CD1c-positive myeloid dendritic cell (primary cell): Measurements from ENCODE around the gene TNFAIP8L3.
"Not testable (repeated sequence)": the region's sequence is repeated elsewhere in the genome, so short reads cannot be mapped to it uniquely, and the experiment has no call there.

Experiments used
- DNase-seq: peaks from one replicate; pipeline ENCODE4 v3.0.0-alpha.2; 2016; ENCODE audit errors: extremely low spot score

The TNFAIP8L3 gene

DNA sequence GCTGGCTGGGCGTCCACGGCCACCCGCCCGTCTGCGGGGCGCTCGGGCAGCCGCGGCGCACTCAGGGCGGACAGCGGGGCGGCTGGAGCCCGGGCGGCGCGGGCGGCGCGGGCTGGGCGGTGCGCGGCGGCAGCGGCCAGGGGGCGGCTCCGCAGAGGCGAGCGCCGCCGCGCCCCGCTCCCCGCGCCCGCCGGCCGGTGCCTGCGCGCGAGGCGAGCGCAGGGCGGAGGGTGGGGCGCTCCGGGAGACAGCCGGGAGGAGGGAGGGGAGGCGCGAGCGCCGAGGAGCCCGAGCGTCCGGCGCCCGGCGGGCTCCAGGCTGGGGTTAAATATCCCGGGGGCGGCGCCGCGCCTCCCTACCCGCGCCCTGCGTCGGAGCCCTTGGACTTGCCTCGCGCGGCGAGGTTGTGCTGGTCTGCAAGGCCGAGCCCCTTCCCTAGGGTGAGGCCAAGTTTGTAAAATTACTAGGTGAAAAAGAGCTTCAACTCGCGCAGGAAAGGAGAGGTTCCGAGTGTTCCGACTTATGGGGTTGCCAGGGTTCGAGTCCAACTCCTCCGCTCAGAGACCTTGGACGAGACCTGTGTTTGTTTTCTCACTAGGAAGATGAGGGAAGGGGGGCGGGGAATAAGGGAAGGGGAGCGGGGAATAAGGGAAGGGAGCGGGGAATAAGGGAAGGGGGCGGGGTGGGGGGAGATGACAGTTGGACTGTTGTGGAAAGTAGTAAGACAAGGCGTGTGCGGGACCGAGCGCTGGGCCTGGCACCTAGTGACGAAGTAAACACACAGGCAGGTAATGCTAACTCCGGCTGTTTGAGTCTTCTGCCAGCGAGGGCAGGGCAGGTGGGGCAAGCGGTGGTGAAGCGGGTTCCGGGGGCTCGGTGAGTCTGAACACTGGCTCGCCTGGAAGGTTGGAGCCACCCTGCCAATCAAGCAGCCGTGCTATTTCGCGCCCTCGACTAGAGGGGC lies at the start of gene TNFAIP8L3:
TSS of gene TNFAIP8L3 (minus strand) at position 301 of the 964 bp plus-strand sequence. CDS start 311 bp downstream, outside the sequence.
- peak; percentile 20 for DNase-seq

DNA sequence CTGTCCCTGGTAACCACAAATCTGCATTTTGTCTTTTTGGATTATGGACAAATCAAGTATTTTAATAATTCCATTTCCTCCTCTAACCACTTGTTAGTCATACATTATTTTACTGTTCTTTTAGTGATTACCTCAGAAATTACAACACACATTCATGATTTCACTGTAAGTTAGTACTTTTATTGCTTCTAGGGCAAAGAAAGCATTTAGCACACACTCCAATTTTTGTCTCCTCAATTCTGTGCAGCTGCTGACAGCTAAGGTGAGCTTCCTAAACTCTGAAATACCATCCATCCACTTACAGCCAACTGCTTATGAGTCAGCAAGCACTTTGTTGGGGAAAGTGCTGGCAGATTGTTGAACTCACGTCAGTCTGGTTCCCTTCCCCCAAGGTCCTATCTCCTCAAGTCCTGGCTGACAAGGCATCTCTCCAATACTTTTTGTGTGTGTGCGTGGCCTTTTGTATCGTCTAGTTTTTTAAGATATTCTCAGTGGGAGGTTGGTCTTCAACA lies 49.4 kb upstream of the TNFAIP8L3 start:
- no peak for DNase-seq

DNA sequence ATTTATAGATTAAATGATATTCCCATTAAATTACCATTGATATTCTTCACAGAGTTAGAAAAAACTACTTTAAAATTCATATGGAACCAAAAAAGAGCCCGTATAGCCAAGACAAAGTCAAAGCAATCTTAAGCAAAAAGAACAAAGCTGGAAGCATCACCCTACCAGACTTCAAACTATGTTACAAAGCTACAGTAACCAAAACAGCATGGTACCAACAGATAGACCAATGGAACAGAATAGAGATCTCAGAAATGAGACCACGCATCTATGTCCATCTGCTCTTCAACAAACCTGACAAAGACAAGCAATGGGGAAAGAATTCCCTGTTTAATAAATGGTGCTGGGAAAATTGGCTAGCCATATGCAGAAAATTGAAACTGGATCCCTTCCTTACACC lies 45.6 kb upstream of the TNFAIP8L3 start:
- not testable (repeated sequence) for DNase-seq

- no peak for DNase-seq
Observed at GRCh38 chr15:51139091-51139490, 44.4 kb upstream of the TNFAIP8L3 start.

DNA sequence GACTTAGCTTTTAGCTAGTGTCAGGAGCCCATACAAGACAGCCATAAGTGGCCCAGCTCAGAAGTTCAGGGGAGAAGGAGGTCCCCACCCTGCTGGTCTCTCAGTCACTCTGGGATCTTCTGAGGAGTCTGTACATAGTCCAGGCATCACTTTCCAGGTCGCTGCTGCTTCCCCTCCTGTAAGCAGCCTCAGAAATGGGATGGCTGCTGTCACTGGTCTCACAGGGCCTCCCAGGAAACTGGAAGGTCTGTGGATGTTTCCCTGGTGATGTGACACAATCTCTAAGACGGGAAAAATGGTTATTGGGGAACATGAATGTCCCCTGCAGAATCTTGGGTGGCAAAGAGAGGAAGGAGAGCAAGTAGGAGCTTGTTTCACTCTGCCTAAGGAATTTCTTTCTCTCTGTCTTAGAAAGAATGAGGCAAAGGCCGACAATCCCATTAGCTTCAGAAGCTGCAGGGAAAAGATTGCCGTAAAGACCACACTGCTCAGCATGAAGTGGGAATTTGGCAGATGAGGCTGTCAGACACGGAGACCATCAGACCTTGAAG lies 43.2 kb upstream of the TNFAIP8L3 start:
- DNase-seq = no peak

DNA sequence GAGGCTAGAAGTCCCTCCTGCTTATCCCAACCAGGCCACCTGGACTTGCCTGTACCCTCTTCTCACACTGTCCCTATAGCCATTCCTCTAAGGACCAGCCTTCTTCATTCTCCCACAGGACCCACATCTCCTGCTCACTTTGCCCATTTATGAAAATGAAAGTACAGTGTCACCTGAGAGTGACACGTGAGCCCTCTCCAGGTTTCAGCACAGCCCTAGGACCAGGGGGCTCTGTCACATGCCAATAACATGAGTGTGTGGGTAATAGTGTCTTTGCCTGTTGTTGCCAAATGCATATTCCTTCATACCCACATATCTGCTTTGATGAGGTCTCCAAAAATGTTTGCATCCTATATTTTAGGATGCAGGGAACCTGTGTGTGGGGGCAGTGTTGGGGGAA lies 42.3 kb upstream of the TNFAIP8L3 start:
- DNase-seq = no peak

DNA sequence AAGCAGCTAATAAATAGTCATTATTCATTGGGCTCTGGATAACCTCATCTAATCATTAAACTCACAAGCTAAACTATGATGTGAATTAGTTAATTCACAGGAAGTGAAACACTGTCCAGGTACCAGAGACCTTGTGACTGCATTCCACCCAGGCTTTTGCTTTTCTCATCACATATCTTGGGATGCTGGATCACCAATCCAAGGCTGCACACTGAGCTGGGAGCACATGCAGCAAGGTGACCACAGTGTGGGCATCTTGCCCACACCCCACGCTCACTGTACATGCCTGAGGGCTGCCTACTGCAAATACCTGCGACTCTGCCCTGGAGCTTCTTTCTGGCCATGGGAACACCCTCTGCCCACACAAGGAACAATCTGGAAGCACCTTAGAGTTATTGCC lies 40.6 kb upstream of the TNFAIP8L3 start:
- no peak for DNase-seq

GRCh38 chr15:51134416-51135199 lies 39.9 kb upstream of the TNFAIP8L3 start:
- DNase-seq = no peak

GRCh38 chr15:51133140-51133765 lies 38.5 kb upstream of the TNFAIP8L3 start:
- no peak for DNase-seq

GRCh38 chr15:51132384-51133139 lies 37.9 kb upstream of the TNFAIP8L3 start:
- DNase-seq = peak; percentile 46

DNA sequence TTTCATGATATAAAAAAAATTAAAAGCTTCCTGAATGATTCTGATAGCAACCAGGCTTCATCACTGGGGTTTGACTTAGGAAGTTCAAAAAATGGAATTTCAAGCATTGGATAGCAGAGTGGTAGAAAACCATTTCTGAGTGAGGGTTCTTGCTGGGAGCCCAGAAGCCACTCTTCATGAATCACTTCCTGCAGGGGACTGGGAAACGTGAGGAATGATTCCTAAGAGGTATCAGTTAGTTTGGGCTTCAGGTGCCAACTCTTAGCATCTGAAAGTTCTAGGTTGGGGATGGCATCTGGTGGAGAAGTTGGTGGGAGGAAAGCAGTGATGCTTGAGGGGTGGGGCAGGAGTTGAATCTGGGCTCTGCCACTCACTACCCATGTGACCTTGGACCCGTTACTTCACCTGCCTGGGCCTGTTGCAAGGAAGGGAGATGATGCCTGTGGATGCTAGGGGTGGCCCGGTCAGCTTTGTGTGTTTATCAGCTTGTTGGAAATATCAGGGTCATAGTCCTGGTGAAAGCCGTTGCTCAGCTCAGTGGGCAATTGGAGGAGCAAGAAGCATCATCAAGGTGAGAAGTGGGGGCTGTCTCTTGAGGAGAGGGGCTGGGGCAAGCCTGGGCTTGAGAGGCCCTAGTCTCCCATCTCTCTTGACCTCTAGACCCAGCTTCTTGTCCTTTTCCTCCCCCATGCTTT lies 37.0 kb upstream of the TNFAIP8L3 start:
- no peak for DNase-seq

DNA sequence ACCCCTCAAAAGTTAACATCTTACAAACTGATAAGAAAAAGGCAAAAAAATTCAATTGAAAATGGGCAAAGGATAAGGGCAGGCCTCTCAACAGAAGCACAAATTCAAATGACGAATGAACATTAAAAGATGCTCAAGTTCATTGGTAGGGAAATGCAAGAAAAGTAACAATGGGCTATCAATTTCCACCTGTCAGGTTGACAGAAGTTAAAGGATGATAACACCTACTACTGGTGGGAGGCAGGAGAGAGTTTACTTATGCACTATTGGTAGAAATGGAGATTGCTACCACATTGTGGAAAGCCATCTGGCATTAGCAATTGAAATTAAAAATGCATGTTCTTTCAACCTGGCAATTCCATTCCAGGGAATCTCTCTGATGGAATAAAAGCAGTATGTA lies 35.6 kb upstream of the TNFAIP8L3 start:
- DNase-seq = no peak

GRCh38 chr15:51129535-51130188 lies 35.0 kb upstream of the TNFAIP8L3 start:
- DNase-seq = no peak

DNA sequence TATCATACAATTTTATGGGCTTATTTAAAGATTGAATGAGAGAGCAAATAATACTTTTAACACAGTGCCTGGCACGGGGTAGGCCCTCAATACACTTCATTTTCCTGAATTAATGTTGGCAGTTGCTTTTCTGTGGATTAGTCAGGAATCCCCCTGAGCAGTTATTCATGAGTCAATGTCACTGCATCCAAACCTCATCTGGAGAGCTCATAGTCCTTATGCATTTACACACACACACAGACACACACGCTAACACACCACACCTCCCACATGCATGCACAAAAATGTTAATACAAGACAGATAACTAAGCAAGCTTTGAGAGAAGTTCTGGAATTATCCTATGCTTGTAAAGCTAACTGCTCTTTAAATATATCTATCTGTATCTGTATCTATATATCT lies 34.0 kb upstream of the TNFAIP8L3 start:
- no peak for DNase-seq

DNA sequence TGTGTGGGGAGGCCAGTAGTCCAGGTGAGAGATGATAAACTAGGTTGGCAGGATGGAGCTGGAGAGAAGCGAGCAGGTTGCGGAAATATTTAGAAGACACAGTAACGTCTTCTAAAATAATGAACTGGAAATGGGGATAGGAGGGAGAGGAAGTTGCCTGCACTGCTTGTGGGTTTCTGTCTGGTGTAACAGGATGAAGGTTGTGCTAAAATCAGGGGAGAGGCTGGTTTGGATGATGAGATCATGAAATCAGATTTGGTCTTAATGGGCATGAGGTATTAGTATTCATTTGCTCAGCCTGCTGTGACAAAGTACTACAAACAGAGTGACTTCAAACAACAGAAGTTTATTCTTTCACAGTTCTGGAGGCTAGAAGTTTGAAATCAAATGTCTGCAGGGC lies 32.1 kb upstream of the TNFAIP8L3 start:
- peak; percentile 41 for DNase-seq

- not testable (repeated sequence) for DNase-seq
Observed at GRCh38 chr15:51123002-51123401, 28.3 kb upstream of the TNFAIP8L3 start.

GRCh38 chr15:51121631-51122225 lies 27.0 kb upstream of the TNFAIP8L3 start:
- no peak for DNase-seq

GRCh38 chr15:51121118-51121517 lies 26.4 kb upstream of the TNFAIP8L3 start:
- DNase-seq = peak; percentile 83

DNA sequence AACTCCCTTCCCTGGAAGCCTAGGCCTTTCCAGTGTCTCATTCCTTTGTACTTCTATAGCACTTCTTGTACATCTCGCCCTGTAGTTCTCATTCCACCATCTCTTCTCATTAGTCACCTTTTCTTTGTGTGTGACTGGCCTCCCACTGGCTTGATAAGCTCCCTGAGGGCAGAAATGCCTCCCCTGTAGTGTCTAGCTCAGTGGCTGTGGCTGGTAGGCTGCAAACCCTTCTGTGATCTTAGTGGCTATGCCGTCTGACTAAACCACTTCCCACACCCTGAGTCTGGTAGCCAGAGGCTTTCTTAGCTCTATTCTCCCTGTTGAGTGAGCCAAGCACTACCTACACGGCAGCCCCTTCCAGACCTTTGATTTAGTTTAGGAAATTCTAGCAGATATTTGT lies 24.4 kb upstream of the TNFAIP8L3 start:
- no peak for DNase-seq
